NCI-H226 (cell line): ENCODE measurements around the gene SSR3.
A peak's percentile ranks its signal among the peaks of the same experiment; 100 is the strongest.
"Not testable (repeated sequence)": the region's sequence is repeated elsewhere in the genome, so short reads cannot be mapped to it uniquely, and the experiment has no call there.

Experiments used
- DNase-seq: peaks from one replicate; pipeline ENCODE4 v3.0.0-alpha.2; 2015

Gene SSR3

GRCh38 chr3:156554842-156555687 is at the start of gene SSR3:
Gene SSR3, minus strand, starts transcription at chr3:156555117. Its CDS starts 28 bp downstream, at chr3:156555089.
- DNase-seq = peak; percentile 99

GRCh38 chr3:156604064-156604641 is 49.2 kb upstream of the SSR3 start:
- no peak for DNase-seq

GRCh38 chr3:156603379-156604017 is 48.6 kb upstream of the SSR3 start:
- no peak for DNase-seq

GRCh38 chr3:156602424-156602823 is 47.5 kb upstream of the SSR3 start:
- DNase-seq = peak; percentile 23

GRCh38 chr3:156601497-156601896 is 46.6 kb upstream of the SSR3 start:
- peak; percentile 22 for DNase-seq

GRCh38 chr3:156600834-156601233 is 45.9 kb upstream of the SSR3 start:
- no peak for DNase-seq

GRCh38 chr3:156599089-156599874 is 44.4 kb upstream of the SSR3 start:
- DNase-seq = no peak

GRCh38 chr3:156598413-156598812 is 43.5 kb upstream of the SSR3 start:
- no peak for DNase-seq

GRCh38 chr3:156594219-156594683 is 39.3 kb upstream of the SSR3 start:
- no peak for DNase-seq

GRCh38 chr3:156593814-156594213 is 38.9 kb upstream of the SSR3 start:
- DNase-seq = no peak

GRCh38 chr3:156589806-156590205 is 34.9 kb upstream of the SSR3 start:
- not testable (repeated sequence) for DNase-seq

GRCh38 chr3:156587760-156588069 is 32.8 kb upstream of the SSR3 start:
- DNase-seq = no peak

GRCh38 chr3:156586905-156587759 is 32.2 kb upstream of the SSR3 start:
- DNase-seq = no peak

GRCh38 chr3:156583469-156583868 is 28.6 kb upstream of the SSR3 start:
- no peak for DNase-seq

- no peak for DNase-seq
These were observed 27.7 kb upstream of the SSR3 start for GRCh38 chr3:156582532-156583183.

- no peak for DNase-seq
These were observed 27.0 kb upstream of the SSR3 start for GRCh38 chr3:156581954-156582353.

GRCh38 chr3:156581033-156581432 is 26.1 kb upstream of the SSR3 start:
- DNase-seq = no peak

GRCh38 chr3:156579427-156579851 is 24.5 kb upstream of the SSR3 start:
- DNase-seq = no peak

- DNase-seq = peak; percentile 36
These were observed 22.8 kb upstream of the SSR3 start for GRCh38 chr3:156577736-156578135.

GRCh38 chr3:156576651-156577348 is 21.9 kb upstream of the SSR3 start:
- DNase-seq = no peak

- DNase-seq = no peak
These were observed 21.1 kb upstream of the SSR3 start for GRCh38 chr3:156576051-156576450.
